Trophoblast cell (in vitro differentiated cells and primary cell): Measurements from ENCODE around the gene TRIM9.

ENCODE experiments used
- DNase-seq, 2 donors: peaks; one replicate each; pipeline ENCODE4 v3.0.0-alpha.2; 2016
- H2AFZ ChIP-seq: 2 replicates; pipeline ENCODE4 v1.6.1; 2013; ENCODE audit warnings: low read length, moderate library complexity, mild to moderate bottlenecking; ENCODE audit not compliant: insufficient read depth, poor library complexity
- H2AK5ac ChIP-seq: 2 replicates; pipeline ENCODE4 v1.6.1; 2013; ENCODE audit warnings: mild to moderate bottlenecking, low read length
- H2BK120ac ChIP-seq: 2 replicates; pipeline ENCODE4 v1.6.1; 2013; ENCODE audit warnings: low read length, mild to moderate bottlenecking, moderate library complexity; ENCODE audit not compliant: insufficient read depth, poor library complexity
- H2BK12ac ChIP-seq: 2 replicates; pipeline ENCODE4 v1.6.1; 2013; ENCODE audit warnings: mild to moderate bottlenecking, low read length, moderate library complexity
- H2BK5ac ChIP-seq: 2 replicates; pipeline ENCODE4 v1.6.1; 2013; ENCODE audit warnings: low read length, low read depth, moderate library complexity, mild to moderate bottlenecking; ENCODE audit not compliant: poor library complexity
- H3K14ac ChIP-seq: 2 replicates; pipeline ENCODE4 v1.6.1; 2013; ENCODE audit warnings: mild to moderate bottlenecking, low read length
- H3K18ac ChIP-seq: 2 replicates; pipeline ENCODE4 v1.6.1; 2013; ENCODE audit warnings: mild to moderate bottlenecking, low read length
- H3K23ac ChIP-seq: 2 replicates; pipeline ENCODE4 v1.6.1; 2013; ENCODE audit warnings: low read length
- H3K27ac ChIP-seq: 2 replicates; pipeline ENCODE4 v1.5.1; 2013; ENCODE audit warnings: low read depth, mild to moderate bottlenecking, inconsistent platforms, low read length, moderate library complexity
- H3K27me3 ChIP-seq: 2 replicates; pipeline ENCODE4 v1.6.1; 2013; ENCODE audit warnings: inconsistent platforms, mild to moderate bottlenecking, low read length, moderate library complexity; ENCODE audit not compliant: insufficient read depth
- H3K36me3 ChIP-seq, 2 experiments: 1 replicate in 1 of 2; 2 replicates in 1 of 2; pipeline ENCODE4 v1.6.1; 2013; ENCODE audit warnings: low read length in 2 of 2, mild to moderate bottlenecking in 2 of 2, moderate library complexity in 1 of 2; ENCODE audit not compliant: insufficient read depth in 2 of 2, control insufficient read depth in 1 of 2
- H3K4ac ChIP-seq: 2 replicates; pipeline ENCODE4 v1.6.1; 2013; ENCODE audit warnings: low read depth, mild to moderate bottlenecking, low read length, moderate library complexity
- H3K4me1 ChIP-seq, 2 experiments: 1 replicate in 1 of 2; 2 replicates in 1 of 2; pipeline ENCODE4 v1.6.1; 2013; ENCODE audit warnings: low read length in 2 of 2, mild to moderate bottlenecking in 2 of 2, moderate library complexity in 1 of 2; ENCODE audit not compliant: insufficient read depth in 2 of 2, control insufficient read depth in 1 of 2
- H3K4me2 ChIP-seq: 2 replicates; pipeline ENCODE4 v1.6.1; 2013; ENCODE audit warnings: inconsistent platforms, mild to moderate bottlenecking, low read length, moderate library complexity
- H3K4me3 ChIP-seq: 2 replicates; pipeline ENCODE4 v1.5.1; 2013; ENCODE audit warnings: mild to moderate bottlenecking, low read depth, low read length, inconsistent platforms
- H3K79me1 ChIP-seq: one replicate; pipeline ENCODE4 v1.6.1; 2013; ENCODE audit warnings: low read length
- H3K79me2 ChIP-seq: 2 replicates; pipeline ENCODE4 v1.6.1; 2013; ENCODE audit warnings: low read length, mild to moderate bottlenecking; ENCODE audit not compliant: control insufficient read depth, insufficient read depth, poor library complexity
- H3K9ac ChIP-seq: 2 replicates; pipeline ENCODE4 v1.6.1; 2013; ENCODE audit warnings: mild to moderate bottlenecking, low read length
- H3K9me3 ChIP-seq: 2 replicates; pipeline ENCODE4 v1.6.1; 2013; ENCODE audit warnings: low read depth, mild to moderate bottlenecking, control low read depth, inconsistent platforms, low read length; ENCODE audit not compliant: insufficient read depth
- H4K12ac ChIP-seq: 2 replicates; pipeline ENCODE4 v1.6.1; 2013; ENCODE audit warnings: low read depth, mild to moderate bottlenecking, low read length, moderate library complexity
- H4K8ac ChIP-seq: 2 replicates; pipeline ENCODE4 v1.6.1; 2013; ENCODE audit warnings: low read depth, mild to moderate bottlenecking, low read length, moderate library complexity
- H4K91ac ChIP-seq: one replicate; pipeline ENCODE4 v1.6.1; 2013; ENCODE audit warnings: low read depth, mild to moderate bottlenecking, low read length, moderate library complexity
- WGBS: extraction: QIAGEN DNeasy Blood & Tissue Kit; methylation state at CpG from one replicate; pipeline ENCODE4 v1.1.7; 2013; ENCODE audit warnings: missing lambda C conversion rate; ENCODE audit not compliant: insufficient read length, insufficient coverage; ENCODE audit errors: extremely low coverage; 5-methylcytosine and 5-hydroxymethylcytosine counted together

TRIM9 gene

DNA sequence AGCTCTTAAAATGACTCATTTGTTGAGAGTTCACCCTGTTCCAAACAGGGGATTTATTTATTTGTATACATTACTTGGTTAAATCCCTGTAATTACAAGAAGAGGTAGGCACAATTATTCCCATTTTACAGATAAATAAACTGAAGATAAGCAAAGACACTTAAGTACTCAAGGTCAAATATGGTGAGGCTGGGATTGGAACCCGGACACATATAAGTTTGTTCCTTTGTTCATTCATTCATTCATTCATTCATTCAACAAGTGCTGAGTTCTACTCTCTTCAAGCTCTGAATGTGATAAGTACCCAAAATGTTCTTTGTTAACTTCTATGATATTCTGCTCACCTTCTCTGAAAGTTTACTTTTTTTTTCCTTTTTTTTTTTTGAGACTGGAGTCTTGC, 2.4 kb upstream of the TRIM9 start:
- Histone ChIP-seq H3K18ac (no peak overlapping the region), H2AK5ac (no peak overlapping the region), H3K79me1 (no peaks in the 10 kb centered on the region), H2BK5ac (no peak overlapping the region), H3K36me3 (no peaks in the 10 kb centered on the region), H3K14ac (no peak overlapping the region), H4K12ac (no peak overlapping the region), H3K9me3 (peaks cover 4% of the 10 kb centered on the region), H3K4ac (no peak overlapping the region), H2BK120ac (no peak overlapping the region), H2AFZ (no peak overlapping the region), H3K27me3 (peaks cover 20% of the 10 kb centered on the region), H3K27ac (no peak overlapping the region), H4K91ac (no peak overlapping the region), H4K8ac (no peak overlapping the region), H3K4me3 (no peak overlapping the region), H2BK12ac (no peak overlapping the region), H3K79me2 (no peaks in the 10 kb centered on the region), H3K4me2 (no peak overlapping the region), H3K4me1 (peaks cover 18 to 20% of the 10 kb centered on the region in 2 experiments), H3K9ac (no peak overlapping the region), H3K23ac (no peak overlapping the region)
- WGBS = no CpG with 5 or more reads among the region's 1 CpG
- no peak for DNase-seq

DNA sequence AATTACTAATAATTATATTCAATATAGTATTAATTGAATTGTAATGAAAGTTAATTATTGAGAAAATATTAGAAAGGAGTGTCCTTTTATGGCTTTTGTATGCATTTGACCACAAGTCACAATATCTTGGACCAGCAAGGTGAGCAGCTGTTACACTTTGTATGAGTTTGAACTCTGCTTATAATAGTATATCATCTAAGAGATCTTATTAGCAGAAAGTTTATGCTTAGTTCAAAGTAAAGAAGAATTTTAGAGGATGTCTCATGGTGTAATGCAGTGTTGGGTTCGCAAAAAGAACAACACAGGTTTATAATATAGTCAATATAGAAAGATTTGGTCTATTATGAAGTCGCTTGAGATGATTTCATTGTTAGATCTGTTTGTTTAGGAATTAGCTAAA, 2.0 kb upstream of the TRIM9 start:
- Histone ChIP-seq H3K79me2 (no peaks in the 10 kb centered on the region), H3K23ac (no peak overlapping the region), H3K4ac (no peak overlapping the region), H2BK120ac (no peak overlapping the region), H3K4me1 (peaks cover 18 to 20% of the 10 kb centered on the region in 2 experiments), H3K27me3 (peaks cover 20% of the 10 kb centered on the region), H3K14ac (no peak overlapping the region), H3K18ac (no peak overlapping the region), H3K4me2 (no peak overlapping the region), H3K9ac (no peak overlapping the region), H2BK5ac (no peak overlapping the region), H2AFZ (no peak overlapping the region), H3K4me3 (no peak overlapping the region), H3K36me3 (no peaks in the 10 kb centered on the region), H3K27ac (no peak overlapping the region), H3K79me1 (no peaks in the 10 kb centered on the region), H2BK12ac (no peak overlapping the region), H4K12ac (no peak overlapping the region), H4K91ac (no peak overlapping the region), H4K8ac (no peak overlapping the region), H3K9me3 (peaks cover 4% of the 10 kb centered on the region), H2AK5ac (no peak overlapping the region)
- no peak for DNase-seq
- WGBS = no CpG with 5 or more reads among the region's 2 CpGs

DNA sequence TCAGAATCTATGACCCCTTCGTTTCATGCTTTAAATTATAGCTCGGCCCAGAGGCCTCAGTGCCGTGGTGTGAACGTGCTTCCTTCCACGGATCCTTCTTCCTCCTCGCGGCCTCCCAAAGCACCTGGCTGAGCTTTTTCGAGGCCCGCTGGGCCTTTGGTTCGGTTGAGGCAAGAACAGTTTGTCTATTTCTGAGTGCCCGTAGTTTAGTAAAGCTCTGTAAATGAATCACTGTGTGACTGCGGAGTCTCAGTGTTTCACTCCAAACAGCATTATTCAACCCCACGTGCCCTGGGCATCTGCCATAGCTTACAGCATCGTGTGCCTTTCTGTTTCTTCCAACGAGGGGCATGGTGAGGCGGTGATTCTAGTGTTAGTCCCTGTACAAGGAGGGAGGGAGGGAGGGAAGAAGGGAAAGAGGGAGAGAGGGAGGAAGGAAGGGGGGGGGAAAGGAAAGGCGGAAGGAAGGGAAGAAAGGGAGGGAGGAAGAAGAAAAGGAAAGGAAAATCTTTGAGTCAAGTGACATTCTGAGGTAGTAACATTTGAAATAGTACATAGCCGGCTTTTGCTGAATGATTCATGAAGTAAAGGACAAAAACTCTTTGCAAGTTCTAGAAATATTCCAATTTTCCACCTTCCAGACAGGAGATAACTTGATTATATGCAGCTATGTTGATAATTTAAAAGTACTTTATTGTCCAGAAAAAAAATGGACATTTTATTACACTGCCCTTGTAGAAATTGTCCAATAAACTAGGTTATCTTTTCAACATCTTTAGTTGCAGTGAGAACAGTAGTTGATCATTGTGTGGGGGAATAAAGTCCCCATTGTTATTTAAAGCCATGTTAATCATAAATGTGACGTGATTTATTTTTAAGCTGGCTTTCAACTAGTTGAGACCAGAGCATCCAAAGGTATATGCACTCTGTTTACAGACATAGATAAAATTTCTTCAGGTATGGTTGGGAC, 1.2 kb upstream of the TRIM9 start:
- H2AFZ ChIP-seq = peak overlapping the region; percentile 41
- H3K23ac ChIP-seq = no peak overlapping the region
- peaks cover 18 to 20% of the 10 kb centered on the region in 2 experiments for H3K4me1 ChIP-seq
- no peak overlapping the region for H3K4ac ChIP-seq
- WGBS = no CpG with 5 or more reads among the region's 19 CpGs
- H3K18ac ChIP-seq = no peak overlapping the region
- peaks cover 4% of the 10 kb centered on the region for H3K9me3 ChIP-seq
- peak overlapping the region; percentile 1 for H4K8ac ChIP-seq
- DNase-seq = peak; percentile 33
- H3K4me3 ChIP-seq = no peak overlapping the region
- no peaks in the 10 kb centered on the region for H3K36me3 ChIP-seq
- H2BK12ac ChIP-seq = no peak overlapping the region
- no peaks in the 10 kb centered on the region for H3K79me2 ChIP-seq
- H3K27ac ChIP-seq = no peak overlapping the region
- H3K4me2 ChIP-seq = peak overlapping the region; percentile 84
- H3K79me1 ChIP-seq = no peaks in the 10 kb centered on the region
- H4K12ac ChIP-seq = no peak overlapping the region
- H2BK5ac ChIP-seq = no peak overlapping the region
- H4K91ac ChIP-seq = peak overlapping the region; percentile 25
- H3K14ac ChIP-seq = no peak overlapping the region
- H2BK120ac ChIP-seq = no peak overlapping the region
- H3K9ac ChIP-seq = no peak overlapping the region
- H2AK5ac ChIP-seq = no peak overlapping the region
- H3K27me3 ChIP-seq = peaks cover 20% of the 10 kb centered on the region

DNA sequence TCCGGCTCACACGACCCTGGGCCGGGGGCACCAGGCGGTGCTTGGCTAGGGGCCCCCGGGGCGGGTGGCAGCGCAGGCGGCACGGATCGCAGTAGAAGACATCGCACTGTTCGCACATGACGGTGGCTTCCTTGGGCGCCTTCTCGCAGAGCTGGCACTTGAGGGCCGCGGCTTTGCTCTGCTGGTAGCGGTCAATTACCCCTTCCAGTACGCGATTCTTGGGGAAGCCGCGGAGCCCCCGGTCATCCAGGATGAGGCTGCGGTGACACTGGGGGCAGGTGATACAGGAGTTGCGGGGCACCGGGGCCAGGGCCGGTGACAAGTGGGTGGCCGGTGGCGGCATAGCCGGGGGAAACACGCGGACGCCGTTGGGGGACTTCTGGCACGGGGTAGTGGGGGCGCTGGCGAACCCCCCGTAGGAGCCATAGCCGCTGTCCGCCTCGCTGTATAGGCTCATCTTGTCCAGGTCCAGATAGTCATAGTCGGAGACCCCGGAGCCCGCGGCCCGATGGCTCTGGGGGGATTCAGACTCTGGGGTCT, 553 bp downstream of the TRIM9 start:
- no peak overlapping the region for H4K91ac ChIP-seq
- WGBS = no CpG with 5 or more reads among the region's 46 CpGs
- DNase-seq = peak in 1 of 2 donors; percentile 6
- H2AK5ac ChIP-seq = no peak overlapping the region
- H3K36me3 ChIP-seq = no peaks in the 10 kb centered on the region
- H4K8ac ChIP-seq = no peak overlapping the region
- no peak overlapping the region for H3K27ac ChIP-seq
- H2BK12ac ChIP-seq = no peak overlapping the region
- no peak overlapping the region for H2BK120ac ChIP-seq
- H3K9ac ChIP-seq = no peak overlapping the region
- H3K14ac ChIP-seq = no peak overlapping the region
- H3K9me3 ChIP-seq = peaks cover 4% of the 10 kb centered on the region
- H2BK5ac ChIP-seq = no peak overlapping the region
- H3K4me1 ChIP-seq = peaks cover 18 to 20% of the 10 kb centered on the region in 2 experiments
- no peak overlapping the region for H3K18ac ChIP-seq
- peaks cover 20% of the 10 kb centered on the region for H3K27me3 ChIP-seq
- H3K79me2 ChIP-seq = no peaks in the 10 kb centered on the region
- H3K4ac ChIP-seq = no peak overlapping the region
- H3K4me2 ChIP-seq = peak overlapping the region; percentile 84
- no peak overlapping the region for H3K23ac ChIP-seq
- no peaks in the 10 kb centered on the region for H3K79me1 ChIP-seq
- H3K4me3 ChIP-seq = peak overlapping the region; percentile 77
- H4K12ac ChIP-seq = no peak overlapping the region
- peak overlapping the region; percentile 60 for H2AFZ ChIP-seq
